ENCODE results near the gene PRR36. TPM values are rescaled to one million over a fixed set of nuclear protein-coding genes. Genes with fewer than 3 reads are reported as not detected.

The PRR36 gene
- total and polyA plus RNA-seq, 8 donors, result 0.18 to 0.61 (median 0.47) TPM; not detected in 4

GRCh38 chr19:7902796-7903243 is 28.6 kb upstream of the PRR36 start:
- DNase-seq, result peak in 1 of 2 donors; percentile 64
- TF ChIP-seq POLR2A (IDR thresholded peaks at IDR 0.05), result no peak
- no peak for TF ChIP-seq CTCF (IDR thresholded peaks at IDR 0.05)
- no peak for TF ChIP-seq EP300 (IDR thresholded peaks at IDR 0.05)
- no peak for TF ChIP-seq POLR2AphosphoS5 (IDR thresholded peaks at IDR 0.05)
- Histone ChIP-seq H3K27ac (peak overlapping the region; percentile 79 to 98 (median 85)), H3K27me3 (no peaks in the 10 kb centered on the region), H3K4me3 (peak overlapping the region; percentile 50 to 98 (median 74)), H3K36me3 (peaks cover 7 to 41% (median 35%) of the 10 kb centered on the region in 4 donors), H3K4me1 (peaks cover 29 to 48% (median 42%) of the 10 kb centered on the region in 4 donors), H3K9me3 (no peaks in the 10 kb centered on the region)
- 6 to 35% (median 12%) methylated on average over 10 to 20 of the region's 20 CpGs for WGBS, 5 donors
- intact Hi-C loops (cut with DNase I; ENCODE audit: low total_unique reads), result no loop called here

GRCh38 chr19:7901337-7901736 is 27.1 kb upstream of the PRR36 start:
- Histone ChIP-seq H3K27me3 (no peaks in the 10 kb centered on the region), H3K4me3 (no peak overlapping the region), H3K36me3 (peaks cover 5 to 31% (median 25%) of the 10 kb centered on the region in 4 donors), H3K4me1 (peaks cover 25 to 35% (median 31%) of the 10 kb centered on the region in 4 donors), H3K9me3 (no peaks in the 10 kb centered on the region), H3K27ac (no peak overlapping the region)
- TF ChIP-seq CTCF (IDR thresholded peaks at IDR 0.05), result no peak
- TF ChIP-seq POLR2A (IDR thresholded peaks at IDR 0.05), result no peak
- no peak for TF ChIP-seq POLR2AphosphoS5 (IDR thresholded peaks at IDR 0.05)
- no peak for TF ChIP-seq EP300 (IDR thresholded peaks at IDR 0.05)
- intact Hi-C loops (cut with DNase I; ENCODE audit: low total_unique reads), result no loop called here
- 83 to 90% (median 89%) methylated on average over 7 of the region's 7 CpGs for WGBS, 5 donors
- no peak for DNase-seq

GRCh38 chr19:7900931-7901330 is 26.7 kb upstream of the PRR36 start:
- H3K36me3 ChIP-seq, result peaks cover under 1 to 27% (median 21%) of the 10 kb centered on the region in 4 donors
- WGBS, 5 donors, result 83 to 86% (median 84%) methylated on average over 3 of the region's 3 CpGs
- DNase-seq, result no peak
- intact Hi-C loops (cut with DNase I; ENCODE audit: low total_unique reads), result no loop called here
- H3K27ac ChIP-seq, result no peak overlapping the region
- no peak for TF ChIP-seq EP300 (IDR thresholded peaks at IDR 0.05)
- no peak for TF ChIP-seq POLR2AphosphoS5 (IDR thresholded peaks at IDR 0.05)
- no peak for TF ChIP-seq CTCF (IDR thresholded peaks at IDR 0.05)
- TF ChIP-seq POLR2A (IDR thresholded peaks at IDR 0.05), result no peak
- H3K4me1 ChIP-seq, result peaks cover 21 to 31% (median 27%) of the 10 kb centered on the region in 4 donors
- H3K9me3 ChIP-seq, result no peaks in the 10 kb centered on the region
- H3K27me3 ChIP-seq, result no peaks in the 10 kb centered on the region
- H3K4me3 ChIP-seq, result no peak overlapping the region

GRCh38 chr19:7900401-7900870 is 26.2 kb upstream of the PRR36 start:
- Histone ChIP-seq H3K4me3 (no peak overlapping the region), H3K27me3 (peaks cover 0 to 2% (median 0%) of the 10 kb centered on the region in 3 donors), H3K9me3 (no peaks in the 10 kb centered on the region), H3K27ac (no peak overlapping the region), H3K4me1 (peaks cover 16 to 26% (median 22%) of the 10 kb centered on the region in 4 donors), H3K36me3 (peaks cover 0 to 22% (median 16%) of the 10 kb centered on the region in 4 donors)
- DNase-seq, result no peak
- TF ChIP-seq EP300 (IDR thresholded peaks at IDR 0.05), result no peak
- TF ChIP-seq CTCF (IDR thresholded peaks at IDR 0.05), result no peak
- no peak for TF ChIP-seq POLR2A (IDR thresholded peaks at IDR 0.05)
- TF ChIP-seq POLR2AphosphoS5 (IDR thresholded peaks at IDR 0.05), result no peak
- intact Hi-C loops (cut with DNase I; ENCODE audit: low total_unique reads), result no loop called here
- 72 to 87% (median 85%) methylated on average over 13 to 21 of the region's 21 CpGs for WGBS, 5 donors

Data from stomach (tissue), 9 donors.